ENCODE results near the gene TIMM50. TPM values are rescaled to one million over a fixed set of nuclear protein-coding genes. Genes with fewer than 3 reads are reported as not detected.
A peak's percentile ranks its signal among the peaks of the same experiment; 100 is the strongest.
"Not testable (repeated sequence)": the region's sequence is repeated elsewhere in the genome, so short reads cannot be mapped to it uniquely, and the experiment has no call there.

Gene TIMM50
- polyA plus RNA-seq, 3 donors = 74.4 to 86.5 (median 77.2) TPM

- DNase-seq (ENCODE audit: extremely low read depth in 1 of 11, low read depth in 9 of 11, low spot score in 4 of 11) = no peak
These were observed 34.1 kb upstream of the TIMM50 start for GRCh38 chr19:39446365-39447084.

- no peak for DNase-seq (ENCODE audit: extremely low read depth in 1 of 11, low read depth in 9 of 11, low spot score in 4 of 11)
These were observed 32.4 kb upstream of the TIMM50 start for GRCh38 chr19:39448271-39448670.

- DNase-seq (ENCODE audit: extremely low read depth in 1 of 11, low read depth in 9 of 11, low spot score in 4 of 11) = no peak
These were observed 31.4 kb upstream of the TIMM50 start for GRCh38 chr19:39449116-39449797.

GRCh38 chr19:39451257-39451656 lies 29.4 kb upstream of the TIMM50 start:
- DNase-seq (ENCODE audit: extremely low read depth in 1 of 11, low read depth in 9 of 11, low spot score in 4 of 11) = not testable (repeated sequence)

GRCh38 chr19:39463403-39463802 lies 17.2 kb upstream of the TIMM50 start:
- no peak for DNase-seq (ENCODE audit: extremely low read depth in 1 of 11, low read depth in 9 of 11, low spot score in 4 of 11)

- no peak for DNase-seq (ENCODE audit: extremely low read depth in 1 of 11, low read depth in 9 of 11, low spot score in 4 of 11)
These were observed 14.5 kb upstream of the TIMM50 start for GRCh38 chr19:39465956-39466747.

GRCh38 chr19:39467941-39468340 lies 12.7 kb upstream of the TIMM50 start:
- no peak for DNase-seq (ENCODE audit: extremely low read depth in 1 of 11, low read depth in 9 of 11, low spot score in 4 of 11)

- no peak for DNase-seq (ENCODE audit: extremely low read depth in 1 of 11, low read depth in 9 of 11, low spot score in 4 of 11)
These were observed 11.6 kb upstream of the TIMM50 start for GRCh38 chr19:39469036-39469435.

- no peak for DNase-seq (ENCODE audit: extremely low read depth in 1 of 11, low read depth in 9 of 11, low spot score in 4 of 11)
These were observed 11.1 kb upstream of the TIMM50 start for GRCh38 chr19:39469567-39469966.

- no peak for DNase-seq (ENCODE audit: extremely low read depth in 1 of 11, low read depth in 9 of 11, low spot score in 4 of 11)
These were observed 9.8 kb upstream of the TIMM50 start for GRCh38 chr19:39470724-39471339.

- no peak for DNase-seq (ENCODE audit: extremely low read depth in 1 of 11, low read depth in 9 of 11, low spot score in 4 of 11)
These were observed 8.7 kb upstream of the TIMM50 start for GRCh38 chr19:39471756-39472536.

GRCh38 chr19:39472746-39473442 lies 7.7 kb upstream of the TIMM50 start:
- DNase-seq (ENCODE audit: extremely low read depth in 1 of 11, low read depth in 9 of 11, low spot score in 4 of 11) = no peak

- no peak for DNase-seq (ENCODE audit: extremely low read depth in 1 of 11, low read depth in 9 of 11, low spot score in 4 of 11)
These were observed 7.1 kb upstream of the TIMM50 start for GRCh38 chr19:39473443-39473960.

- DNase-seq (ENCODE audit: extremely low read depth in 1 of 11, low read depth in 9 of 11, low spot score in 4 of 11) = peak in 8 of 11 donors; percentile 23 to 50 (median 37)
These were observed 6.5 kb upstream of the TIMM50 start for GRCh38 chr19:39474139-39474620.

- no peak for DNase-seq (ENCODE audit: extremely low read depth in 1 of 11, low read depth in 9 of 11, low spot score in 4 of 11)
These were observed 4.9 kb upstream of the TIMM50 start for GRCh38 chr19:39475748-39476147.

GRCh38 chr19:39479319-39479801 lies 1.3 kb upstream of the TIMM50 start:
- not testable (repeated sequence) for DNase-seq (ENCODE audit: extremely low read depth in 1 of 11, low read depth in 9 of 11, low spot score in 4 of 11)

GRCh38 chr19:39479916-39480315 lies 722 bp upstream of the TIMM50 start:
- no peak for DNase-seq (ENCODE audit: extremely low read depth in 1 of 11, low read depth in 9 of 11, low spot score in 4 of 11)

- no peak for DNase-seq (ENCODE audit: extremely low read depth in 1 of 11, low read depth in 9 of 11, low spot score in 4 of 11)
These were observed 549 bp downstream of the TIMM50 start for GRCh38 chr19:39481229-39481545.
